Measurements from ENCODE around the gene TMEM131L.

GRCh38 chr4:153452658-153453378 lies 13.3 kb upstream of the TMEM131L start:
- TF ChIP-seq CTCF (IDR thresholded peaks at IDR 0.05; ENCODE audit: insufficient read depth, low read depth, low read length), result no peak
- TF ChIP-seq EZH2 (IDR thresholded peaks at IDR 0.05; ENCODE audit: insufficient read depth, low read length), result no peak

Measured in astrocyte (in vitro differentiated cells and primary cell).